Mesenchymal stem cell (in vitro differentiated cells and primary cell): ENCODE data around the gene MFNG.

ENCODE experiments used
- DNase-seq: peaks from one replicate; pipeline ENCODE4 v3.0.0-alpha.2; 2013
- H2AFZ ChIP-seq: one replicate; pipeline ENCODE4 v1.6.1; 2013; ENCODE audit warnings: low read depth, mild to moderate bottlenecking, control low read depth, inconsistent platforms, low read length, moderate library complexity
- H2AK5ac ChIP-seq: 2 replicates; pipeline ENCODE4 v1.6.1; 2013; ENCODE audit warnings: low read length, moderate library complexity, mild to moderate bottlenecking, inconsistent platforms; ENCODE audit not compliant: severe bottlenecking
- H2BK120ac ChIP-seq: one replicate; pipeline ENCODE4 v1.6.1; 2013; ENCODE audit warnings: low read depth, mild to moderate bottlenecking, inconsistent platforms, low read length, moderate library complexity
- H2BK12ac ChIP-seq, 2 experiments: one replicate each; pipeline ENCODE4 v1.6.1; 2013; ENCODE audit warnings: inconsistent platforms in 2 of 2, low read length in 2 of 2, mild to moderate bottlenecking in 2 of 2, moderate library complexity in 2 of 2, control low read depth in 1 of 2
- H2BK15ac ChIP-seq: one replicate; pipeline ENCODE4 v1.6.1; 2013; ENCODE audit warnings: mild to moderate bottlenecking, low read depth, inconsistent platforms; ENCODE audit not compliant: poor library complexity, severe bottlenecking
- H2BK5ac ChIP-seq: 2 replicates; pipeline ENCODE4 v1.6.1; 2013; ENCODE audit warnings: low read depth, mild to moderate bottlenecking, low read length, control low read depth, inconsistent platforms; ENCODE audit not compliant: poor library complexity, severe bottlenecking
- H3K14ac ChIP-seq, 2 experiments: one replicate each; pipeline ENCODE4 v1.6.1; 2013; ENCODE audit warnings: inconsistent platforms in 2 of 2, low read length in 2 of 2, control low read depth in 1 of 2, mild to moderate bottlenecking in 1 of 2, moderate library complexity in 1 of 2
- H3K18ac ChIP-seq, 2 experiments: one replicate each; pipeline ENCODE4 v1.6.1; 2013; ENCODE audit warnings: inconsistent platforms in 2 of 2, low read length in 2 of 2, control low read depth in 1 of 2, low read depth in 1 of 2, mild to moderate bottlenecking in 1 of 2
- H3K23ac ChIP-seq, 2 experiments: one replicate each; pipeline ENCODE4 v1.6.1; 2013; ENCODE audit warnings: inconsistent platforms in 2 of 2, low read length in 2 of 2, mild to moderate bottlenecking in 2 of 2, moderate library complexity in 2 of 2, control low read depth in 1 of 2
- H3K27ac ChIP-seq: 2 replicates; pipeline ENCODE4 v1.5.1; 2013; ENCODE audit warnings: mild to moderate bottlenecking, moderate library complexity, low read length, control low read depth, inconsistent platforms; ENCODE audit not compliant: poor library complexity, severe bottlenecking
- H3K27me3 ChIP-seq, 2 experiments: 2 replicates each; pipeline versions ENCODE4 v1.6.1 to v1.7.0; 2013; ENCODE audit warnings: low read length in 2 of 2, mild to moderate bottlenecking in 2 of 2, moderate library complexity in 2 of 2, control low read depth in 1 of 2, inconsistent platforms in 1 of 2; ENCODE audit not compliant: control insufficient read depth in 1 of 2, insufficient read depth in 1 of 2
- H3K36me3 ChIP-seq, 2 experiments: 2 replicates each; pipeline versions ENCODE4 v1.6.1 to v1.7.0; 2013; ENCODE audit warnings: low read length in 2 of 2, control low read depth in 1 of 2, inconsistent platforms in 1 of 2, low read depth in 1 of 2, mild to moderate bottlenecking in 1 of 2; ENCODE audit not compliant: insufficient read depth in 2 of 2, control insufficient read depth in 1 of 2
- H3K4ac ChIP-seq, 2 experiments: one replicate each; pipeline ENCODE4 v1.6.1; 2013; ENCODE audit warnings: inconsistent platforms in 2 of 2, low read length in 2 of 2, mild to moderate bottlenecking in 2 of 2, moderate library complexity in 2 of 2, control low read depth in 1 of 2, low read depth in 1 of 2
- H3K4me1 ChIP-seq: 2 replicates; pipeline ENCODE4 v1.6.1; 2013; ENCODE audit warnings: low read depth, low read length, control low read depth; ENCODE audit not compliant: control insufficient read depth, insufficient read depth
- H3K4me2 ChIP-seq: 2 replicates; pipeline ENCODE4 v1.6.1; 2013; ENCODE audit warnings: low read length, mild to moderate bottlenecking, inconsistent platforms; ENCODE audit not compliant: poor library complexity, severe bottlenecking
- H3K4me3 ChIP-seq, 2 experiments: 2 replicates each; pipeline versions ENCODE4 v1.5.1 to v1.7.0; 2013; ENCODE audit warnings: low read length in 2 of 2, mild to moderate bottlenecking in 2 of 2, control low read depth in 1 of 2, low read depth in 1 of 2; ENCODE audit not compliant: insufficient read depth in 1 of 2
- H3K79me1 ChIP-seq: replicated peaks from 2 replicates; pipeline ENCODE4 v1.6.1; 2013; ENCODE audit warnings: mild to moderate bottlenecking, control low read depth, low read length, inconsistent platforms; ENCODE audit not compliant: poor library complexity, severe bottlenecking
- H3K9ac ChIP-seq: 2 replicates; pipeline ENCODE4 v1.7.0; 2013; ENCODE audit warnings: mild to moderate bottlenecking, low read length, moderate library complexity
- H3K9me3 ChIP-seq: 2 replicates; pipeline ENCODE4 v1.7.0; 2013; ENCODE audit warnings: mild to moderate bottlenecking, low read length; ENCODE audit not compliant: control insufficient read depth
- H4K8ac ChIP-seq: one replicate; pipeline ENCODE4 v1.6.1; 2013; ENCODE audit warnings: inconsistent platforms, mild to moderate bottlenecking, low read length, moderate library complexity
- H4K91ac ChIP-seq: one replicate; pipeline ENCODE4 v1.6.1; 2013; ENCODE audit warnings: mild to moderate bottlenecking, low read length, inconsistent platforms
- WGBS: methylation state at CpG from one replicate; pipeline ENCODE4 v1.1.7; 2013; ENCODE audit warnings: mixed read lengths; 5-methylcytosine and 5-hydroxymethylcytosine counted together

MFNG gene

GRCh38 chr22:37517826-37518450 is 31.8 kb upstream of the MFNG start:
- H3K27me3 ChIP-seq = no peaks in the 10 kb centered on the region
- H3K14ac ChIP-seq = no peak overlapping the region
- H3K4me3 ChIP-seq = peak overlapping the region; percentile 82 to 94
- no peak overlapping the region for H4K91ac ChIP-seq
- peak overlapping the region; percentile 84 for H2AK5ac ChIP-seq
- peak overlapping the region; percentile 46 for H3K27ac ChIP-seq
- 93% methylated on average over 15 of the region's 15 CpGs for WGBS
- H2AFZ ChIP-seq = no peak overlapping the region
- H3K9ac ChIP-seq = peak overlapping the region; percentile 86
- peaks cover 6% of the 10 kb centered on the region for H3K79me1 ChIP-seq
- H3K4ac ChIP-seq = no peak overlapping the region
- no peak overlapping the region for H3K18ac ChIP-seq
- H3K4me1 ChIP-seq = peaks cover 37% of the 10 kb centered on the region
- peak overlapping the region; percentile 13 for H4K8ac ChIP-seq
- H3K9me3 ChIP-seq = peaks cover 6% of the 10 kb centered on the region
- no peak overlapping the region for H2BK5ac ChIP-seq
- no peak overlapping the region for H3K23ac ChIP-seq
- H2BK15ac ChIP-seq = no peak overlapping the region
- H3K4me2 ChIP-seq = peak overlapping the region; percentile 84
- DNase-seq = no peak
- H3K36me3 ChIP-seq = peaks cover 20 to 30% of the 10 kb centered on the region in 2 experiments
- H2BK12ac ChIP-seq = peak overlapping the region in 1 of 2 experiments; percentile 15
- no peak overlapping the region for H2BK120ac ChIP-seq

GRCh38 chr22:37516456-37516855 is 30.3 kb upstream of the MFNG start:
- peaks cover 6% of the 10 kb centered on the region for H3K9me3 ChIP-seq
- no peak overlapping the region for H2BK12ac ChIP-seq
- no peak overlapping the region for H4K91ac ChIP-seq
- no peak overlapping the region for H3K23ac ChIP-seq
- no peak overlapping the region for H4K8ac ChIP-seq
- no peak overlapping the region for H3K4me2 ChIP-seq
- no peak overlapping the region for H2BK120ac ChIP-seq
- DNase-seq = no peak
- H3K4me3 ChIP-seq = peak overlapping the region in 1 of 2 experiments; percentile 2
- peaks cover 24 to 30% of the 10 kb centered on the region in 2 experiments for H3K36me3 ChIP-seq
- no peak overlapping the region for H3K14ac ChIP-seq
- H2AFZ ChIP-seq = no peak overlapping the region
- no CpG with 5 or more reads among the region's 1 CpG for WGBS
- H2AK5ac ChIP-seq = no peak overlapping the region
- H3K4ac ChIP-seq = no peak overlapping the region
- H3K18ac ChIP-seq = no peak overlapping the region
- no peak overlapping the region for H2BK15ac ChIP-seq
- no peaks in the 10 kb centered on the region for H3K27me3 ChIP-seq
- no peak overlapping the region for H3K9ac ChIP-seq
- no peak overlapping the region for H3K27ac ChIP-seq
- peaks cover 43% of the 10 kb centered on the region for H3K4me1 ChIP-seq
- H3K79me1 ChIP-seq = peaks cover 6% of the 10 kb centered on the region
- no peak overlapping the region for H2BK5ac ChIP-seq

- no peak overlapping the region for H3K4ac ChIP-seq
- peaks cover 24 to 30% of the 10 kb centered on the region in 2 experiments for H3K36me3 ChIP-seq
- H3K14ac ChIP-seq = no peak overlapping the region
- no peak overlapping the region for H2BK5ac ChIP-seq
- H4K91ac ChIP-seq = no peak overlapping the region
- no peak overlapping the region for H3K4me2 ChIP-seq
- no peak overlapping the region for H2BK120ac ChIP-seq
- WGBS = 96% methylated on average over 23 of the region's 23 CpGs
- H3K18ac ChIP-seq = no peak overlapping the region
- peak overlapping the region in 1 of 2 experiments; percentile 30 for H3K4me3 ChIP-seq
- peak overlapping the region; percentile 87 for H2AK5ac ChIP-seq
- H3K9me3 ChIP-seq = peaks cover 6% of the 10 kb centered on the region
- H2BK12ac ChIP-seq = no peak overlapping the region
- H3K9ac ChIP-seq = no peak overlapping the region
- no peak for DNase-seq
- peaks cover 6% of the 10 kb centered on the region for H3K79me1 ChIP-seq
- no peak overlapping the region for H3K27ac ChIP-seq
- no peak overlapping the region for H2AFZ ChIP-seq
- H3K4me1 ChIP-seq = peaks cover 44% of the 10 kb centered on the region
- no peak overlapping the region for H4K8ac ChIP-seq
- no peaks in the 10 kb centered on the region for H3K27me3 ChIP-seq
- no peak overlapping the region for H3K23ac ChIP-seq
- H2BK15ac ChIP-seq = no peak overlapping the region
Observed at GRCh38 chr22:37515901-37516300, 29.7 kb upstream of the MFNG start.

GRCh38 chr22:37514526-37515051 is 28.4 kb upstream of the MFNG start:
- Histone ChIP-seq H3K27ac (peak overlapping the region; percentile 15), H3K9ac (no peak overlapping the region), H2AK5ac (peak overlapping the region; percentile 94), H2BK120ac (no peak overlapping the region), H3K36me3 (peaks cover 33 to 36% of the 10 kb centered on the region in 2 experiments), H3K27me3 (no peaks in the 10 kb centered on the region), H3K4me1 (peaks cover 48% of the 10 kb centered on the region), H3K79me1 (peaks cover 12% of the 10 kb centered on the region), H3K23ac (peak overlapping the region in 1 of 2 experiments; percentile 63), H3K9me3 (peaks cover 6% of the 10 kb centered on the region), H4K91ac (no peak overlapping the region), H2BK5ac (no peak overlapping the region), H3K14ac (peak overlapping the region in 1 of 2 experiments; percentile 28), H3K4me2 (peak overlapping the region; percentile 8), H2BK12ac (no peak overlapping the region), H3K4ac (no peak overlapping the region), H3K4me3 (no peak overlapping the region), H2BK15ac (no peak overlapping the region), H4K8ac (no peak overlapping the region), H2AFZ (peak overlapping the region; percentile 42), H3K18ac (peak overlapping the region in 1 of 2 experiments; percentile 23)
- no peak for DNase-seq
- WGBS = 93% methylated on average over 15 of the region's 15 CpGs
